Measurements from ENCODE around the gene FBRSL1.
"Not testable (repeated sequence)": the region's sequence is repeated elsewhere in the genome, so short reads cannot be mapped to it uniquely, and the experiment has no call there.

FBRSL1 gene

GRCh38 chr12:132489602-132490266, at the start of gene FBRSL1:
TSS of gene FBRSL1 (plus strand) at chr12:132490151.
- peak; percentile 97 for DNase-seq (ENCODE audit: low read depth)

DNA sequence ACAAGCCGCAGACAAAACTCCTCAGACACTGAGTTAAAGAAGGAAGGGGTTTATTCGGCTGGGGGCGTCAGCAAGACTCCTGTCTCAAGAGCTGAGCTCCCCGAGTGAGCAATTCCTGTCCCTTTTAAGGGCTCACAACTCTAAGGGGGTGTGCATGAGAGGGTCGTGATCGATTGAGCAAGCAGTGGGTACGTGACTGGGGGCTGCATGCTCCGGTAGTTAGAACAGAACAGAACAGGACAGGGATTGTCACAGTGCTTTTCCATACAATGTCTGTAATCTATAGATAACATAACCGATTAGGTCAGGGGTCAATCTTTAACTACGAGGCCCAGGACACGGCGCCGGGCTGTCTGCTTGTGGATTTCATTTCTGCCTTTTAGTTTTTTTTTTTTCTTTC, 49.5 kb upstream of the FBRSL1 start:
- not testable (repeated sequence) for DNase-seq (ENCODE audit: low read depth)

GRCh38 chr12:132441871-132442863, 47.8 kb upstream of the FBRSL1 start:
- DNase-seq (ENCODE audit: low read depth) = no peak

GRCh38 chr12:132443091-132443490, 46.9 kb upstream of the FBRSL1 start:
- DNase-seq (ENCODE audit: low read depth) = no peak

DNA sequence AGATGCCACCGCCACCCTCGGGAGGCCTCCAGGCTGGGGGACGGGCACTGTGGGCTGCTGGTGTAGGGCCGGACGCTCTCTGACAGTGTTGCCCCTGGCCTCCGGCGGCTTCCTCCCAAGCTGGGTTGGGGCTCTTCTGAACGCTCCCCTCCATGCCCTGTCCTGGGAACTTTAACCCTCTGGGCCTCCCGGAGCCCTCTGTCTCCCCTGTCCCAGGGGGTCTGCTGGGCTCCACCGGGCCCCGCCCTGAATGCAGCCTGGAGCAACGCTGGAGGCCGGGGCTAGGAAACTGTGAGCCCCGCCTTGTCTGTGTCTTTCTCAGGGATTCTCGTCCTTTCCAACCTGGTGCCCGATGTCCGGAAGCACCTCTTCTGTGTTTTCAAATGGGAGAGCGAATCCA, 45.7 kb upstream of the FBRSL1 start:
- DNase-seq (ENCODE audit: low read depth) = no peak

- peak; percentile 64 for DNase-seq (ENCODE audit: low read depth)
Observed at GRCh38 chr12:132444957-132445883, 44.7 kb upstream of the FBRSL1 start.

DNA sequence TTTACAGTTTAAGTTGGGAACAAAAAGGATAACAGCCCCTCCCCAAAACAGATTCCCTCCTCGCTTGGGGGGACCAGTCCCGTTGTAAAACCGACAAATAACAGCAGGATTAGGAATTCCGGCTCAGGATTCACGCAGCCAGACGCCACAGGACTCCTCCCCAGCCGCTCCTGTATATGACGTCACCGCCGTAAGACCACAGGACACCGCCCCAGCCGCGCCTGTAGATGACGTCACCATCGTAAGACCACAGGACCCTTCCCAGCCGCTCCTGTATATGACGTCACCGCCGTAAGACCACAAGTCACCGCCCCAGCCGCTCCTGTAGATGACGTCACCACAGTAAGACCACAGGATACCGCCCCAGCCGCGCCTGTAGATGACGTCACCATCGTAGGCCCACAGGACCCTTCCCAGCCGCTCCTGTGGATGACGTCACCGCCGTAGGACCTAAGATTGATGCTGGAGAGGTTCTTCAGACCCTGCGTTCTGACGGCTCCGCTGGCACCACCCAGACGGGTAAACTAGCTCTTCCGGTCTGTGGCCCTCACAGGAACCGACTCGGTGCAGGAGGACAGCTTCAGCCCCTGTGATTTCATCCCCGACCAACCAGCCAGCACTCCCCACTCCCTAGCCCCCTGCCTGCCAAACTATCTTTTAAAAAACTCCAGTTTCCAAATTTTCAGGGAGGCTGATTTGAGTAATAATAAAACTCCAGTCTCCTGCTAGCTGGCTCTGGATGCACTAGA, 43.9 kb upstream of the FBRSL1 start:
- DNase-seq (ENCODE audit: low read depth) = no peak

- DNase-seq (ENCODE audit: low read depth) = no peak
Observed at GRCh38 chr12:132446633-132447326, 43.2 kb upstream of the FBRSL1 start.

GRCh38 chr12:132447327-132447720, 42.6 kb upstream of the FBRSL1 start:
- DNase-seq (ENCODE audit: low read depth) = no peak

DNA sequence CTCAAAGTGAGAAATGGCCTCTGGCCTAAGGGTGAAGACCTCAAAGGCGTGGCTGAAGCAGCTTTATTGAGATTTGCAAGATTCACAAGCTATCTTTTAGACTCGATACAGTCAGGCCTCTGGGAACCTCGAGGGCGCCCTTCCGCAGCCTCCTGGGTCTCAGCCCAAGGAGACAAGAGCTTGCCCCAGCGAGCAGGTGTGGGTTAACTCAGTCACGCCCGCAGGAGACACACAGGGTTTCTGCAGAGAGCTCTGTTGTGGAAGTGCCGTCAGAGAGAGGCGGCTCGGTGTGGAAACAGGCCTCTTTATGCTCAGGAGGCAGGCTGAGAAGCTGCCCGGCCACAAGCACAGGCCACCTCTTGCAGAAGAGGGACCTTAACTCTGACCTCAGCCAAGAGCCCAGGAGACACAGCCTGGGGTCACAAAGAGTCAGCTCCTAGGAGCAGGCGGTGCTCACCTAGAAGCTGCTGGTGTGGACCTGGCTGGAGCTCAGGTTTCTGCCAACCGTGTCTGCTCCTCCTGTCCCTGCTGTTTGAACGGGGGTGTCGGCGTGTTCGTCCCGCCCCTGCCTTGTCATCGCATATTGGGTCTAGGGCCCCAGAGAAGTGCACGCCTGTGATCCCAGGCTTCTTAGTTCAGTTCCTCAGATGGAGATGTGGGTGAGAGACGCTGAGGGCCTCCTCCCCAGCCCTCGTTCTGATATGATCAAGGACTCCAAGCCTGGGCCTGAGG, 42.1 kb upstream of the FBRSL1 start:
- no peak for DNase-seq (ENCODE audit: low read depth)

- DNase-seq (ENCODE audit: low read depth) = no peak
Observed at GRCh38 chr12:132448463-132448820, 41.5 kb upstream of the FBRSL1 start.

GRCh38 chr12:132449565-132450417, 40.2 kb upstream of the FBRSL1 start:
- DNase-seq (ENCODE audit: low read depth) = no peak

GRCh38 chr12:132450418-132451171, 39.4 kb upstream of the FBRSL1 start:
- no peak for DNase-seq (ENCODE audit: low read depth)

DNA sequence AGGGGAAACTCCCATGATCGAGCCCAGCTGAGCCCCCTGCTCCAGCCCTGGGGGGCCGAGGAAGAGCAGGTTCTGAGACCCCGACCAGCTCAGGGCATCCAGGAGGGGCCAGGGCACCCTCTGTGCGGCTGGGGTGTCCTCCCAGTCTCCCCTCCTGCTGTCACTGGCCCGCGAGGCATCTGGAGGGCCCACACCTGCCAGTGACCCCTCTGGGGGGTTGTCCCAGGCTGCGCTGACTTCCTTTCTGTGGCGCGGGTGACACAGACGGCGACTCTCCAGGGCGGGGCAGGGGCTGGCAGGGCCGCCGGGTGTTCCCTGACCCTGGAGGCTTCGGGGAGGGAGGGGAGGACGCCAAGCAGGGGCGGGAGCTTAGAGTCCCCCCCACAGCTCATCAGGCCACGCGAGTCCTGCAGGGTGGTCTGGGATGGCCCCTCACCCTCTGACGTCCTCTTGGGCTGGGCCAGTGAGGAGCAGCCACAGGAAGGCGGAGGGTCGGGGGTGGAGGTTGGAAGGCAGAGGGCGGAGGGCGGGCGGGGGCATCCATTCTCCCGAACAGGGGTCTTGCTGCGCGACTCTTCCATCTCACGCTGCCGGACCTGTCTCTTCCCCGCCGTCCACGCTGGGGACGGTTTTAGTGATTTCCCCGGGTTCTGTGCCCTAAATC, 38.6 kb upstream of the FBRSL1 start:
- DNase-seq (ENCODE audit: low read depth) = no peak

GRCh38 chr12:132451836-132452195, 38.1 kb upstream of the FBRSL1 start:
- DNase-seq (ENCODE audit: low read depth) = no peak

- no peak for DNase-seq (ENCODE audit: low read depth)
Observed at GRCh38 chr12:132452596-132453350, 37.2 kb upstream of the FBRSL1 start.
